Trophoblast cell (in vitro differentiated cells and primary cell): ENCODE results near the gene PSME3IP1.
A peak's percentile ranks its signal among the peaks of the same experiment; 100 is the strongest.

ENCODE experiments used
- DNase-seq, 2 donors: peaks; one replicate each; pipeline ENCODE4 v3.0.0-alpha.2; 2016
- H2AFZ ChIP-seq: 2 replicates; pipeline ENCODE4 v1.6.1; 2013; ENCODE audit warnings: low read length, moderate library complexity, mild to moderate bottlenecking; ENCODE audit not compliant: insufficient read depth, poor library complexity
- H2AK5ac ChIP-seq: 2 replicates; pipeline ENCODE4 v1.6.1; 2013; ENCODE audit warnings: mild to moderate bottlenecking, low read length
- H2BK120ac ChIP-seq: 2 replicates; pipeline ENCODE4 v1.6.1; 2013; ENCODE audit warnings: low read length, mild to moderate bottlenecking, moderate library complexity; ENCODE audit not compliant: insufficient read depth, poor library complexity
- H2BK12ac ChIP-seq: 2 replicates; pipeline ENCODE4 v1.6.1; 2013; ENCODE audit warnings: mild to moderate bottlenecking, low read length, moderate library complexity
- H2BK5ac ChIP-seq: 2 replicates; pipeline ENCODE4 v1.6.1; 2013; ENCODE audit warnings: low read length, low read depth, moderate library complexity, mild to moderate bottlenecking; ENCODE audit not compliant: poor library complexity
- H3K14ac ChIP-seq: 2 replicates; pipeline ENCODE4 v1.6.1; 2013; ENCODE audit warnings: mild to moderate bottlenecking, low read length
- H3K18ac ChIP-seq: 2 replicates; pipeline ENCODE4 v1.6.1; 2013; ENCODE audit warnings: mild to moderate bottlenecking, low read length
- H3K23ac ChIP-seq: 2 replicates; pipeline ENCODE4 v1.6.1; 2013; ENCODE audit warnings: low read length
- H3K27ac ChIP-seq: 2 replicates; pipeline ENCODE4 v1.5.1; 2013; ENCODE audit warnings: low read depth, mild to moderate bottlenecking, inconsistent platforms, low read length, moderate library complexity
- H3K27me3 ChIP-seq: 2 replicates; pipeline ENCODE4 v1.6.1; 2013; ENCODE audit warnings: inconsistent platforms, mild to moderate bottlenecking, low read length, moderate library complexity; ENCODE audit not compliant: insufficient read depth
- H3K36me3 ChIP-seq, 2 experiments: 1 replicate in 1 of 2; 2 replicates in 1 of 2; pipeline ENCODE4 v1.6.1; 2013; ENCODE audit warnings: low read length in 2 of 2, mild to moderate bottlenecking in 2 of 2, moderate library complexity in 1 of 2; ENCODE audit not compliant: insufficient read depth in 2 of 2, control insufficient read depth in 1 of 2
- H3K4ac ChIP-seq: 2 replicates; pipeline ENCODE4 v1.6.1; 2013; ENCODE audit warnings: low read depth, mild to moderate bottlenecking, low read length, moderate library complexity
- H3K4me1 ChIP-seq, 2 experiments: 1 replicate in 1 of 2; 2 replicates in 1 of 2; pipeline ENCODE4 v1.6.1; 2013; ENCODE audit warnings: low read length in 2 of 2, mild to moderate bottlenecking in 2 of 2, moderate library complexity in 1 of 2; ENCODE audit not compliant: insufficient read depth in 2 of 2, control insufficient read depth in 1 of 2
- H3K4me2 ChIP-seq: 2 replicates; pipeline ENCODE4 v1.6.1; 2013; ENCODE audit warnings: inconsistent platforms, mild to moderate bottlenecking, low read length, moderate library complexity
- H3K4me3 ChIP-seq: 2 replicates; pipeline ENCODE4 v1.5.1; 2013; ENCODE audit warnings: mild to moderate bottlenecking, low read depth, low read length, inconsistent platforms
- H3K79me1 ChIP-seq: one replicate; pipeline ENCODE4 v1.6.1; 2013; ENCODE audit warnings: low read length
- H3K79me2 ChIP-seq: 2 replicates; pipeline ENCODE4 v1.6.1; 2013; ENCODE audit warnings: low read length, mild to moderate bottlenecking; ENCODE audit not compliant: control insufficient read depth, insufficient read depth, poor library complexity
- H3K9ac ChIP-seq: 2 replicates; pipeline ENCODE4 v1.6.1; 2013; ENCODE audit warnings: mild to moderate bottlenecking, low read length
- H3K9me3 ChIP-seq: 2 replicates; pipeline ENCODE4 v1.6.1; 2013; ENCODE audit warnings: low read depth, mild to moderate bottlenecking, control low read depth, inconsistent platforms, low read length; ENCODE audit not compliant: insufficient read depth
- H4K12ac ChIP-seq: 2 replicates; pipeline ENCODE4 v1.6.1; 2013; ENCODE audit warnings: low read depth, mild to moderate bottlenecking, low read length, moderate library complexity
- H4K8ac ChIP-seq: 2 replicates; pipeline ENCODE4 v1.6.1; 2013; ENCODE audit warnings: low read depth, mild to moderate bottlenecking, low read length, moderate library complexity
- H4K91ac ChIP-seq: one replicate; pipeline ENCODE4 v1.6.1; 2013; ENCODE audit warnings: low read depth, mild to moderate bottlenecking, low read length, moderate library complexity
- WGBS: extraction: QIAGEN DNeasy Blood & Tissue Kit; methylation state at CpG from one replicate; pipeline ENCODE4 v1.1.7; 2013; ENCODE audit warnings: missing lambda C conversion rate; ENCODE audit not compliant: insufficient read length, insufficient coverage; ENCODE audit errors: extremely low coverage; 5-methylcytosine and 5-hydroxymethylcytosine counted together

Gene PSME3IP1

DNA sequence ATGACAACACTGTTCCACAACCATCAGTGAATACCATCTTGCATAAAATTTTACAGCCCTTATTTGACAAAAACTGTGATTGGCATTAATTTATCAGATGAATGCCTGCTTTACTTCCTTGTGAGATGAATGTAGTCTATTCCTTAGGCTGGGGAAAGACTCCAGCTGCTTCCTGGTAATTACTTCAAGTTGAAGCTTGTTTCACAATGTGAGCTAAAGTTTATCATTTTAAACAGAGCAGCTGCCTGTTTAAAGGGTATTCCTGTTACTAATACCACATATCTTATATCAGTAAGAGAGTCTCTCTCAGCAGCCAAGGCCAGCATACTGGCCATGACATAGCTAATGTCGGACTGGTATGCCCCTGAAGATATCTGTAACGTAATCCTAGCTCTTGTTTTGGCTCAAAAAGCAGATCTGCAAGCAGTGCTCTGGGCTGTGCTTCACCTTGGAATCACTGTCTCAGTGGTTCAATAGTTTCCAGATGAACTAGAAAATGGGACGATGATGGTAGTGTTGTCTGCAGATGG lies 46.0 kb upstream of the PSME3IP1 start:
- no peaks in the 10 kb centered on the region for H3K79me2 ChIP-seq
- no peak overlapping the region for H3K9ac ChIP-seq
- H2AK5ac ChIP-seq, result no peak overlapping the region
- no peak overlapping the region for H3K4me3 ChIP-seq
- no peaks in the 10 kb centered on the region for H3K79me1 ChIP-seq
- H2BK12ac ChIP-seq, result no peak overlapping the region
- H3K4me2 ChIP-seq, result no peak overlapping the region
- H3K9me3 ChIP-seq, result no peaks in the 10 kb centered on the region
- H3K4me1 ChIP-seq, result no peaks in the 10 kb centered on the region
- no peak overlapping the region for H4K91ac ChIP-seq
- no peaks in the 10 kb centered on the region for H3K27me3 ChIP-seq
- H3K23ac ChIP-seq, result no peak overlapping the region
- no peak overlapping the region for H2AFZ ChIP-seq
- peak; percentile 75 to 93 for DNase-seq
- H3K27ac ChIP-seq, result no peak overlapping the region
- no peak overlapping the region for H3K14ac ChIP-seq
- no peak overlapping the region for H4K8ac ChIP-seq
- no peak overlapping the region for H2BK120ac ChIP-seq
- H2BK5ac ChIP-seq, result no peak overlapping the region
- no peak overlapping the region for H3K18ac ChIP-seq
- H3K36me3 ChIP-seq, result peaks cover 27 to 41% of the 10 kb centered on the region in 2 experiments
- H3K4ac ChIP-seq, result no peak overlapping the region
- WGBS, result no CpG with 5 or more reads among the region's 3 CpGs
- H4K12ac ChIP-seq, result no peak overlapping the region

DNA sequence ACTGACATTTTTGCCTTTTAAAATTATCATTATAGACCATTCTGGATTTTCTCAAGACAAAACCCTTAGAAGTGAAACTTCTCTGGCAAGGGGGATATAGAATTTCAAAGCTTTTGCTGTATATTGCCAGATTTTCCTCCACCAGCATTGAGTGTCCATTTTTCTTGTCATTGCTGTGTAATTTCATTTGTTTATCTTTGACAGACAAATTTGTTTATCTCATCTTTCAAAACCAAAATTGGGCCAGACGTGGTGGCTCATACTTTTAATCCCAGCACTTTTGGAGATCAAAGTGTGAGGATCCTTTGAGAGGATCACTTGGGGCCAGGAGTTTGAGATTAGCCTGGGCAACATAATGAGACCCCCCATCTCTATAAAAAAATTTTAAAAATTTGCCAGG lies 43.2 kb upstream of the PSME3IP1 start:
- peak in 1 of 2 donors; percentile 18 for DNase-seq
- no peak overlapping the region for H4K12ac ChIP-seq
- no peak overlapping the region for H3K9ac ChIP-seq
- no peak overlapping the region for H3K23ac ChIP-seq
- H2AFZ ChIP-seq, result no peak overlapping the region
- H3K27me3 ChIP-seq, result no peaks in the 10 kb centered on the region
- no peak overlapping the region for H3K4me2 ChIP-seq
- WGBS, result no CpG with 5 or more reads among the region's 1 CpG
- no peak overlapping the region for H2BK5ac ChIP-seq
- no peak overlapping the region for H3K4ac ChIP-seq
- no peak overlapping the region for H3K27ac ChIP-seq
- no peak overlapping the region for H4K8ac ChIP-seq
- peaks cover 0 to 8% of the 10 kb centered on the region in 2 experiments for H3K4me1 ChIP-seq
- no peak overlapping the region for H2BK120ac ChIP-seq
- no peak overlapping the region for H3K18ac ChIP-seq
- no peak overlapping the region for H4K91ac ChIP-seq
- H3K79me2 ChIP-seq, result no peaks in the 10 kb centered on the region
- no peaks in the 10 kb centered on the region for H3K79me1 ChIP-seq
- no peak overlapping the region for H2BK12ac ChIP-seq
- no peaks in the 10 kb centered on the region for H3K9me3 ChIP-seq
- no peak overlapping the region for H2AK5ac ChIP-seq
- no peak overlapping the region for H3K14ac ChIP-seq
- peaks cover 26 to 33% of the 10 kb centered on the region in 2 experiments for H3K36me3 ChIP-seq
- no peak overlapping the region for H3K4me3 ChIP-seq

DNA sequence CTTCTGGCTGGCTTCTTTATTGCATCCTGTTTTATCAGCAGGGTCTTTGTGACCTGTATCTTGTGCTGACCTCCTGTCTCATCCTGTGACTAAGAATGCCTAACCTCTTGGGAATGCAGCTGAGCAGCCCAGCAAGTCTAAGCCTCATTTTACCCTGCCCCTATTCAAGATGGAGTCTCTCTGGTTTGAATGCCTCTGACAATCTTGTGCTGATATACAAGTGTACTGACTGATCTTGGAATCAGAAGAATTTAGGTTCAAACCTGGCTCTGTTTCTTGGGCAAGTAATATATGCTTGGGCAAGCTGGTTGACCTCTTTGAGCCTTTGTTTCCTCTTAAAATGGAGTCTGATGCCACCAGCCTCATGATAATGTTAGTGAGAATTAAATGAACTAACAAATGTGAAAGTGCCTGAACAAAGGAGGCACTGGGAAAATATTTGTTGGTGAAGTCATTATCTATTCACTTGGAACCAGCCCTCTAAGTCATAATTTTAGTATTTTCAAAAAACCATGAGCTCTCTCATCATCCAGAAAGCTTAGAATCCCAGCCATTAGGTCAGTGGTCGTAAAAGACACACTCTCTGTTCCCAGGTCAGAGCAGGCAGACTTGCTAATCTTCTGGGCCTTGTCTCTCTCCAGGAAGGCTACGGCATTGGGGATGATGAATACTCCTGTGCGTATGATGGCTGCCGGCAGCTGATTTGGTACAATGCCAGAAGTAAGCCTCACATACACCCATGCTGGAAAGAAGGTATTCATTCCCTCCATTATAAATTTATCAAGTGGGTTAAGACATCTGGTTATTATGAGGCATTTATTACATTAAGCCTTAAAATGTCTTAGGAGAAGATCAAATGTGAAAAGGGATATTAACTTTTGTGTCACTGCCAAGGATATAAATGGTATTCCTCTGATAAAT lies 41.1 kb upstream of the PSME3IP1 start:
- no peak overlapping the region for H2AK5ac ChIP-seq
- H3K27me3 ChIP-seq, result no peaks in the 10 kb centered on the region
- no CpG with 5 or more reads among the region's 4 CpGs for WGBS
- H3K4me3 ChIP-seq, result no peak overlapping the region
- H4K91ac ChIP-seq, result no peak overlapping the region
- peaks cover 24% of the 10 kb centered on the region in 2 experiments for H3K36me3 ChIP-seq
- H3K27ac ChIP-seq, result no peak overlapping the region
- H2AFZ ChIP-seq, result no peak overlapping the region
- no peaks in the 10 kb centered on the region for H3K79me1 ChIP-seq
- no peak overlapping the region for H3K4ac ChIP-seq
- no peak overlapping the region for H2BK5ac ChIP-seq
- no peak overlapping the region for H3K23ac ChIP-seq
- H3K9ac ChIP-seq, result no peak overlapping the region
- no peaks in the 10 kb centered on the region for H3K79me2 ChIP-seq
- H3K18ac ChIP-seq, result no peak overlapping the region
- H3K4me2 ChIP-seq, result no peak overlapping the region
- H2BK120ac ChIP-seq, result no peak overlapping the region
- no peak overlapping the region for H4K8ac ChIP-seq
- peaks cover 0 to 10% of the 10 kb centered on the region in 2 experiments for H3K4me1 ChIP-seq
- no peak overlapping the region for H3K14ac ChIP-seq
- no peak overlapping the region for H2BK12ac ChIP-seq
- no peak overlapping the region for H4K12ac ChIP-seq
- DNase-seq, result peak; percentile 64 to 90
- no peaks in the 10 kb centered on the region for H3K9me3 ChIP-seq

DNA sequence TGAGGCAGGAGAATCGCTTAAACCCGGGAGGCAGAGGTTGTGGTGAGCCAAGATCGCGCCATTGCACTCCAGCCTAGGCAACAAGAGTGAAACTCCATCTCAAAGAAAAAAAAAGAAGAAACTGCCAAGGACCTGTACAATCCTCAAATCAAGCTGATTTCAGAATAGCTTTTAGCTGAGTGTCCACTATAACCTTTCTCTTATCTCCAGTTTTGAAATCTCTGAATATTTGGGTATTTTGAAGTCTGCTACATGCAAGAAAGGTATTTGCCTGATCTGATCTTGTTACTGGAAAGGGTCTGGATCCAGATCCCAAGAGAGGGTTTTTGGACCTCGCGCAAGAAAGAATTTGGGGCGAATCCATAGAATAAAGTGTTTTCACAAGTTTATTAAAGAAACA lies 40.1 kb upstream of the PSME3IP1 start:
- no peak overlapping the region for H3K9ac ChIP-seq
- no peaks in the 10 kb centered on the region for H3K79me2 ChIP-seq
- H2AFZ ChIP-seq, result no peak overlapping the region
- H4K91ac ChIP-seq, result no peak overlapping the region
- no peaks in the 10 kb centered on the region for H3K27me3 ChIP-seq
- no peak overlapping the region for H2BK5ac ChIP-seq
- H3K4ac ChIP-seq, result no peak overlapping the region
- WGBS, result no CpG with 5 or more reads among the region's 7 CpGs
- H3K23ac ChIP-seq, result no peak overlapping the region
- no peak overlapping the region for H4K12ac ChIP-seq
- peaks cover 25 to 26% of the 10 kb centered on the region in 2 experiments for H3K36me3 ChIP-seq
- H3K79me1 ChIP-seq, result no peaks in the 10 kb centered on the region
- H2BK12ac ChIP-seq, result no peak overlapping the region
- no peak overlapping the region for H3K4me3 ChIP-seq
- no peak overlapping the region for H2AK5ac ChIP-seq
- H3K14ac ChIP-seq, result no peak overlapping the region
- H2BK120ac ChIP-seq, result no peak overlapping the region
- H4K8ac ChIP-seq, result no peak overlapping the region
- no peak overlapping the region for H3K18ac ChIP-seq
- peak in 1 of 2 donors; percentile 89 for DNase-seq
- peaks cover 0 to 10% of the 10 kb centered on the region in 2 experiments for H3K4me1 ChIP-seq
- H3K4me2 ChIP-seq, result no peak overlapping the region
- H3K9me3 ChIP-seq, result no peaks in the 10 kb centered on the region
- no peak overlapping the region for H3K27ac ChIP-seq
